Fibroblast of lung (primary cell): ENCODE measurements around the gene ZBTB40. TPM values are rescaled to one million over a fixed set of nuclear protein-coding genes. Genes with fewer than 3 reads are reported as not detected.

Experiments used
- DNase-seq, 2 donors: peaks; one replicate each; pipeline versions ENCODE4 v3.0.0 to v3.0.0-alpha.2; 2010; ENCODE audit warnings: low read depth in 2 of 2
- H2AFZ ChIP-seq: 2 replicates; pipeline ENCODE4 v1.5.1; 2012; ENCODE audit warnings: low read length, control low read depth, inconsistent platforms
- H3K27ac ChIP-seq: 2 replicates; pipeline ENCODE4 v1.5.1; 2011; ENCODE audit warnings: low read length, control low read depth; ENCODE audit not compliant: insufficient read depth
- H3K27me3 ChIP-seq: 2 replicates; pipeline ENCODE4 v1.5.1; 2011; ENCODE audit warnings: mild to moderate bottlenecking, low read length; ENCODE audit not compliant: control insufficient read depth, insufficient read depth
- H3K36me3 ChIP-seq: 2 replicates; pipeline ENCODE4 v1.5.1; 2011; ENCODE audit warnings: low read length; ENCODE audit not compliant: control insufficient read depth, insufficient read depth
- H3K4me1 ChIP-seq: 2 replicates; pipeline ENCODE4 v1.5.1; 2011; ENCODE audit warnings: low read length; ENCODE audit not compliant: control insufficient read depth, insufficient read depth; ENCODE audit errors: extremely low read depth
- H3K4me2 ChIP-seq: 2 replicates; pipeline ENCODE4 v1.5.1; 2011; ENCODE audit warnings: low read length, control low read depth; ENCODE audit not compliant: insufficient read depth; ENCODE audit errors: extremely low read depth
- H3K4me3 ChIP-seq, 4 experiments: fragments of 200-600 bp in 1 of 4; sonication (generic) in 1 of 4; replicated peaks in 1 of 4; 2 replicates each; pipeline ENCODE4 v1.5.1; 2011 to 2016; ENCODE audit warnings: low read length in 4 of 4, low read depth in 3 of 4, mild to moderate bottlenecking in 3 of 4, control low read depth in 2 of 4, inconsistent platforms in 1 of 4, mixed read lengths in 1 of 4; ENCODE audit not compliant: insufficient read depth in 1 of 4; ENCODE audit errors: control extremely low read depth in 1 of 4
- H3K79me2 ChIP-seq: 2 replicates; pipeline ENCODE4 v1.5.1; 2012; ENCODE audit warnings: mild to moderate bottlenecking, low read length, inconsistent platforms; ENCODE audit not compliant: control insufficient read depth, insufficient read depth
- H3K9ac ChIP-seq: 2 replicates; pipeline ENCODE4 v1.5.1; 2011; ENCODE audit warnings: mild to moderate bottlenecking, low read length, control low read depth; ENCODE audit not compliant: insufficient read depth
- H3K9me3 ChIP-seq: 2 replicates; pipeline ENCODE4 v1.5.1; 2012; ENCODE audit warnings: low read depth, low read length; ENCODE audit not compliant: control insufficient read depth, insufficient read depth
- H4K20me1 ChIP-seq: 2 replicates; pipeline ENCODE4 v1.5.1; 2011; ENCODE audit warnings: low read length; ENCODE audit not compliant: control insufficient read depth, insufficient read depth; ENCODE audit errors: extremely low read depth
- EZH2 ChIP-seq: IDR thresholded peaks from 2 replicates; pipeline ENCODE4 v1.5.1; 2012; ENCODE audit warnings: low read length, control low read depth, mild to moderate bottlenecking; ENCODE audit errors: missing control alignments
- polyA plus RNA-seq, 2 donors: library from polyadenylated mRNA; depleted of rRNA in 1 of 2; stranded (reverse) in 1 of 2; unstranded in 1 of 2; fragments of >200 nt; gene quantifications; 2 replicates each; pipeline ENCODE4 v1.2.1, GENCODE V29; 2011 to 2012; ENCODE audit warnings: missing spikeins in 1 of 2
- total RNA-seq: library from RNA; depleted of rRNA; stranded (reverse); fragments of >200 nt; gene quantifications from 2 replicates; pipeline ENCODE4 v1.2.1, GENCODE V29; 2014
- TF ChIP-seq, protein P1 (sequence below), 2 donors: IDR thresholded peaks in 1 of 2; conservative IDR thresholded peaks in 1 of 2; 1 replicate in 1 of 2; 2 replicates in 1 of 2; pipeline ENCODE4 v1.5.1; 2011 to 2012; ENCODE audit warnings: low read length in 2 of 2, control low read depth in 1 of 2, inconsistent platforms in 1 of 2, low read depth in 1 of 2, mild to moderate bottlenecking in 1 of 2

The ZBTB40 gene
- total and polyA plus RNA-seq, 2 donors (not counting 1 experiment from before 2014, with no cell fraction given), result 3.4 to 12.4 TPM

DNA sequence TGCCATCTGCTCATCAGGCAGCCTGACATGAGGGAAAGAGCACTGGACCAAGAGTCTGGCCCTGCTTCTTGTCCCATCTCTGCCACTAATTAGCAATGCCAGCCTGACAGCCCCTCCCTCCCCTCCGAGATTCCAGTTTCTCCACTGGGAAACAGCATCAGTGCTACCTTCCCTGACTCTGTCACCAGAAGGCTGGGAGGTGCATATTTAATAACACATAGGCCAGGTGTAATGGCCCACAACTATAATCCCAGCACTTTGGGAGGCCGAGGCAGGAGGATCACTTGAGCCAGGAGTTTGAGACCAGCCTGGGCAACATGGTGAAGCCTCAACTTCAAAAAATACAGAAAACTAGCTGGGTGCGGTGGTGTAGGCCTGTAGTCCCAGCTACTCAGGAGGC, 41.2 kb upstream of the ZBTB40 start:
- H3K9me3 ChIP-seq, result no peaks in the 10 kb centered on the region
- no peaks in the 10 kb centered on the region for H3K27me3 ChIP-seq
- no peaks in the 10 kb centered on the region for H4K20me1 ChIP-seq
- H3K36me3 ChIP-seq, result no peaks in the 10 kb centered on the region
- no peak overlapping the region for H2AFZ ChIP-seq
- no peak overlapping the region for H3K27ac ChIP-seq
- no peak for DNase-seq
- no peak overlapping the region for H3K4me2 ChIP-seq
- no peaks in the 10 kb centered on the region for H3K79me2 ChIP-seq
- no peak for TF ChIP-seq EZH2
- TF ChIP-seq, protein P1, sequence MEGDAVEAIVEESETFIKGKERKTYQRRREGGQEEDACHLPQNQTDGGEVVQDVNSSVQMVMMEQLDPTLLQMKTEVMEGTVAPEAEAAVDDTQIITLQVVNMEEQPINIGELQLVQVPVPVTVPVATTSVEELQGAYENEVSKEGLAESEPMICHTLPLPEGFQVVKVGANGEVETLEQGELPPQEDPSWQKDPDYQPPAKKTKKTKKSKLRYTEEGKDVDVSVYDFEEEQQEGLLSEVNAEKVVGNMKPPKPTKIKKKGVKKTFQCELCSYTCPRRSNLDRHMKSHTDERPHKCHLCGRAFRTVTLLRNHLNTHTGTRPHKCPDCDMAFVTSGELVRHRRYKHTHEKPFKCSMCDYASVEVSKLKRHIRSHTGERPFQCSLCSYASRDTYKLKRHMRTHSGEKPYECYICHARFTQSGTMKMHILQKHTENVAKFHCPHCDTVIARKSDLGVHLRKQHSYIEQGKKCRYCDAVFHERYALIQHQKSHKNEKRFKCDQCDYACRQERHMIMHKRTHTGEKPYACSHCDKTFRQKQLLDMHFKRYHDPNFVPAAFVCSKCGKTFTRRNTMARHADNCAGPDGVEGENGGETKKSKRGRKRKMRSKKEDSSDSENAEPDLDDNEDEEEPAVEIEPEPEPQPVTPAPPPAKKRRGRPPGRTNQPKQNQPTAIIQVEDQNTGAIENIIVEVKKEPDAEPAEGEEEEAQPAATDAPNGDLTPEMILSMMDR (conservative IDR thresholded peaks at IDR 0.05 in 1 of 2, IDR thresholded peaks at IDR 0.05 in 1 of 2; ENCODE audit: low read depth in 1 of 2, low read length in 2 of 2), result no peak
- no peak overlapping the region for H3K4me3 ChIP-seq
- H3K9ac ChIP-seq, result no peak overlapping the region
- H3K4me1 ChIP-seq, result peaks cover 2% of the 10 kb centered on the region

DNA sequence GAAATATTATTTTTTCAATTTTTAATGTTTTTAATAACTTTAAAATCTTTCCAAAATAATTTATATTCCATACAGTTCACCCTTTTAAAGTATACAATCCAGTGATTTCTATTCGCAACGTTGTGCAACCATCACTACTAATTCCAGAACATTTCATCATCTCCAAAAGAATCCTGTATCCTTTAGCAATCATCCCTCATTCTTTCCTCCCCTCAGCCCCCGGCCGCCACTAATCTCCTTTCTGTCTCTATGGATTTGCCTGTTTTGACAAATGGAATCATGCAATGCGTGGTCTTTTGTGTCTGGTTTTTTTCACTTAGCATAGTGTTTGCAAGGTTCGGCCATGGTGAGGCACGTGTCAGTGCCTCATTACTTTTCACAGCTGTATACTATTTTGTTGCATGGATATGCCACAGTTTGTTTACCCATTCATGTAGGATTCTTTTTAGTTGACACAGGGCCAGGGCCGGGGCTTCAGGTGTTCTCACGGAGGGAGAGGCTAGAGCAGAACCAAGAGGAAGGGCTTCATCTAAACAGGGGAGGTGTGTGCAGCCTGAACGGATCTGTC, 40.6 kb upstream of the ZBTB40 start:
- no peak for TF ChIP-seq EZH2
- TF ChIP-seq, protein P1 (conservative IDR thresholded peaks at IDR 0.05 in 1 of 2, IDR thresholded peaks at IDR 0.05 in 1 of 2; ENCODE audit: low read depth in 1 of 2, low read length in 2 of 2), result no peak
- Histone ChIP-seq H3K9ac (no peak overlapping the region), H2AFZ (no peak overlapping the region), H3K27me3 (no peaks in the 10 kb centered on the region), H3K4me3 (no peak overlapping the region), H3K4me1 (peaks cover 2% of the 10 kb centered on the region), H3K9me3 (no peaks in the 10 kb centered on the region), H3K4me2 (no peak overlapping the region), H3K79me2 (no peaks in the 10 kb centered on the region), H4K20me1 (no peaks in the 10 kb centered on the region), H3K27ac (no peak overlapping the region), H3K36me3 (no peaks in the 10 kb centered on the region)
- DNase-seq, result no peak

DNA sequence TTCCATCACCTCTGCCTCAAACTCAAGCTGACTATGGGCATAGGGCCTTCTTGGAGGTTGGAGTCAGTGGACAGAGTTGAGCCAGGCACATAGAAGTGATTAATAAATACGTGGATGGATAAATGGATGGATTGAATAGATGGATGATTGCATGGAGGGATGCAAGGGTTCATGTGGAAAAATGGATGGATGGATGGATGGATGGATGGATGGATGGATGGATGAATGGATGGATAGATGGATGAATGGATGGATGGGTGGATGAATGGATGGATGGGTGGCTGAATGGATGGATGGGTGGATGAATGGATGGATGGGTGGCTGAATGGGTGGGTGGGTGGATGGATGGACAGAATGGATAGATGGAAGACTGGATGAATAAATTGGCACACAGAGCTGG, 40.1 kb upstream of the ZBTB40 start:
- Histone ChIP-seq H2AFZ (no peak overlapping the region), H3K9me3 (no peaks in the 10 kb centered on the region), H3K27me3 (no peaks in the 10 kb centered on the region), H3K4me3 (no peak overlapping the region), H3K79me2 (no peaks in the 10 kb centered on the region), H3K27ac (no peak overlapping the region), H3K36me3 (no peaks in the 10 kb centered on the region), H3K4me2 (no peak overlapping the region), H3K9ac (no peak overlapping the region), H3K4me1 (peaks cover 2% of the 10 kb centered on the region), H4K20me1 (no peaks in the 10 kb centered on the region)
- DNase-seq, result no peak
- TF ChIP-seq, protein P1 (conservative IDR thresholded peaks at IDR 0.05 in 1 of 2, IDR thresholded peaks at IDR 0.05 in 1 of 2; ENCODE audit: low read depth in 1 of 2, low read length in 2 of 2), result no peak
- TF ChIP-seq EZH2, result no peak
